K562 (cell line): ENCODE measurements around the gene PFKL. TPM values are rescaled to one million over a fixed set of nuclear protein-coding genes. Genes with fewer than 3 reads are reported as not detected.

Experiments used
- ATAC-seq: fragments of 200-7000 bp; cut with Tn5 transposase; 3 replicates; pipeline ENCODE4 v1.9.1; 2020; ENCODE audit warnings: moderate library complexity
- BruUV-seq: library from RNA; stranded (reverse); fragments of 400-500 nt; replicated peaks from 2 replicates; lab custom pipeline; 2021; lab: Mats Ljungman, UMichigan
- CTCF ChIA-PET: fragments of 300-600 bp; formaldehyde crosslinking; extraction: SDS; loops from one replicate; lab custom pipeline; 2021; ENCODE audit warnings: low intra/inter-chr PET ratio; lab: Yijun Ruan, JAX
- POLR2A ChIA-PET: fragments of 300-600, 350-650 bp; sonication (Branson Sonifier 250); formaldehyde crosslinking; extraction: SDS; loops from one replicate; lab custom pipeline; 2021; ENCODE audit warnings: antibody characterized with exemption, inconsistent platforms; lab: Yijun Ruan, JAX
- DNase-seq, 4 experiments: peaks; one replicate each; pipeline versions ENCODE4 v3.0.0 to v3.0.0-alpha.2; 2011 to 2018; ENCODE audit warnings: low spot score in 3 of 4, mixed read lengths in 3 of 4; ENCODE audit errors: extremely low read depth in 1 of 4
- FAIRE-seq: peaks from 2 replicates; lab custom pipeline; 2011; peaks lifted over from hg19 to GRCh38; lab: Jason Lieb, UNC
- H2AFZ ChIP-seq: 2 replicates; pipeline ENCODE4 v1.6.0; 2011; ENCODE audit warnings: low read depth, low read length, control low read depth, inconsistent platforms
- H3K27ac ChIP-seq: fragments of 200-600 bp; 3 replicates; pipeline ENCODE4 v1.8.0; 2011; ENCODE audit warnings: low read depth, mild to moderate bottlenecking, control low read depth, inconsistent platforms, low read length, moderate library complexity, mixed read lengths; ENCODE audit errors: extremely low read depth
- H3K27me3 ChIP-seq, 2 experiments: fragments of 300-600 bp in 1 of 2; 2 replicates in 1 of 2; 3 replicates in 1 of 2; pipeline versions ENCODE4 v1.6.0 to v1.8.0; 2011; ENCODE audit warnings: inconsistent platforms in 2 of 2, low read length in 2 of 2, mild to moderate bottlenecking in 1 of 2, mixed read lengths in 1 of 2, moderate library complexity in 1 of 2; ENCODE audit not compliant: control insufficient read depth in 2 of 2, insufficient read depth in 2 of 2
- H3K36me3 ChIP-seq: fragments of 300-600 bp; 3 replicates; pipeline ENCODE4 v1.8.0; 2011; ENCODE audit warnings: mild to moderate bottlenecking, low read length, inconsistent platforms; ENCODE audit not compliant: control insufficient read depth, insufficient read depth
- H3K4me1 ChIP-seq, 2 experiments: fragments of 200-600 bp in 1 of 2; replicated peaks in 1 of 2; 2 replicates in 1 of 2; 3 replicates in 1 of 2; pipeline versions ENCODE4 v1.5.1 to v1.8.0; 2011; ENCODE audit warnings: inconsistent platforms in 2 of 2, low read length in 2 of 2, mild to moderate bottlenecking in 1 of 2, mixed read lengths in 1 of 2, moderate library complexity in 1 of 2; ENCODE audit not compliant: control insufficient read depth in 2 of 2, insufficient read depth in 2 of 2
- H3K4me2 ChIP-seq: 2 replicates; pipeline ENCODE4 v1.6.1; 2011; ENCODE audit warnings: low read length, control low read depth, inconsistent platforms, mixed read lengths; ENCODE audit not compliant: insufficient read depth
- H3K4me3 ChIP-seq: fragments of 200-600 bp; sonication (generic), shearing (Covaris generic); 2 replicates; pipeline ENCODE4 v1.5.1; 2016; ENCODE audit warnings: control low read depth, inconsistent platforms
- H3K79me2 ChIP-seq: fragments of 200-600 bp; 3 replicates; pipeline ENCODE4 v1.8.0; 2011; ENCODE audit warnings: low read length, inconsistent platforms; ENCODE audit not compliant: control insufficient read depth, insufficient read depth
- H3K9ac ChIP-seq, 2 experiments: 2 replicates each; pipeline versions ENCODE4 v1.6.0 to v1.6.1; 2011; ENCODE audit warnings: low read depth in 2 of 2, low read length in 2 of 2, control low read depth in 1 of 2, inconsistent platforms in 1 of 2, mild to moderate bottlenecking in 1 of 2, mixed read lengths in 1 of 2; ENCODE audit not compliant: insufficient read depth in 1 of 2
- H3K9me1 ChIP-seq: one replicate; pipeline ENCODE4 v1.6.0; 2011; ENCODE audit warnings: inconsistent platforms, mild to moderate bottlenecking, low read length, moderate library complexity; ENCODE audit not compliant: control insufficient read depth, insufficient read depth
- H3K9me3 ChIP-seq: replicated peaks from 2 replicates; pipeline ENCODE4 v1.5.1; 2011; ENCODE audit warnings: low read depth, low read length, inconsistent platforms; ENCODE audit not compliant: control insufficient read depth, insufficient read depth
- H4K20me1 ChIP-seq: replicated peaks from 2 replicates; pipeline ENCODE4 v1.6.1; 2011; ENCODE audit warnings: low read length, inconsistent platforms, mixed read lengths; ENCODE audit not compliant: control insufficient read depth, insufficient read depth
- DEAF1 ChIP-seq: fragments of 450-650 bp; formaldehyde crosslinking; IDR thresholded peaks from 2 replicates; pipeline ENCODE4 v1.4.0; 2020; ENCODE audit warnings: mild to moderate bottlenecking, moderate library complexity
- E2F1 ChIP-seq: sonication (generic); formaldehyde crosslinking; IDR thresholded peaks from 2 replicates; pipeline ENCODE4 v1.8.1; 2023; ENCODE audit warnings: mild to moderate bottlenecking, missing genetic modification reagents, moderate library complexity
- EHMT2 ChIP-seq: fragments of 450-650 bp; IDR thresholded peaks from 2 replicates; pipeline ENCODE4 v1.6.1; 2018; ENCODE audit warnings: antibody characterized with exemption
- EP400 ChIP-seq: fragments of 450-650 bp; IDR thresholded peaks from 2 replicates; pipeline ENCODE4 v1.6.1; 2017; ENCODE audit warnings: antibody characterized with exemption, mild to moderate bottlenecking, moderate library complexity
- HDAC2 ChIP-seq: fragments of 450-650 bp; IDR thresholded peaks from 2 replicates; pipeline ENCODE4 v1.6.1; 2016; ENCODE audit warnings: mild to moderate bottlenecking
- IRF9 ChIP-seq: fragments of 450-650 bp; IDR thresholded peaks from 2 replicates; pipeline ENCODE4 v1.6.1; 2016; ENCODE audit warnings: missing biosample characterization, missing genetic modification characterization
- MIER1 ChIP-seq: fragments of 450-650 bp; IDR thresholded peaks from 2 replicates; pipeline ENCODE4 v1.6.1; 2016; ENCODE audit warnings: antibody characterized with exemption, mild to moderate bottlenecking, low read depth
- MLLT1 ChIP-seq, 2 experiments: fragments of 450-650 bp; IDR thresholded peaks; 2 replicates each; pipeline ENCODE4 v1.6.1; 2016
- NCOA2 ChIP-seq, 2 experiments: fragments of 450-650 bp; IDR thresholded peaks; 2 replicates each; pipeline ENCODE4 v1.6.1; 2018; ENCODE audit warnings: mild to moderate bottlenecking in 2 of 2, moderate library complexity in 1 of 2; ENCODE audit not compliant: partially characterized antibody in 2 of 2
- POLR2A ChIP-seq: fragments of 450-650 bp; conservative IDR thresholded peaks from 2 replicates; pipeline ENCODE4 v1.6.1; 2016
- POLR2G ChIP-seq: fragments of 200-400 bp; formaldehyde crosslinking; IDR thresholded peaks from 2 replicates; pipeline ENCODE4 v1.6.1; 2017; ENCODE audit warnings: low read depth, mild to moderate bottlenecking, antibody characterized with exemption, low read length, moderate library complexity
- RBM22 ChIP-seq: fragments of 200-400 bp; formaldehyde crosslinking; IDR thresholded peaks from 2 replicates; pipeline ENCODE4 v1.6.1; 2018; ENCODE audit warnings: low read length, low read depth; ENCODE audit not compliant: poor library complexity, severe bottlenecking
- SMARCA5 ChIP-seq: fragments of 450-650 bp; IDR thresholded peaks from 2 replicates; pipeline ENCODE4 v1.6.1; 2016
- SUPT5H ChIP-seq: fragments of 450-650 bp; IDR thresholded peaks from 2 replicates; pipeline ENCODE4 v1.6.1; 2016
- TFAP4 ChIP-seq: sonication (generic); formaldehyde crosslinking; IDR thresholded peaks from 2 replicates; pipeline ENCODE4 v1.8.0; 2022; ENCODE audit warnings: missing genetic modification reagents, mild to moderate bottlenecking, moderate library complexity, borderline replicate concordance
- U2AF2 ChIP-seq: fragments of 200-400 bp; formaldehyde crosslinking; optimal IDR thresholded peaks from 2 replicates; pipeline ENCODE3; 2017; ENCODE audit warnings: low read depth, mild to moderate bottlenecking, low read length
- WGBS: fragments of 100-300 bp; shearing (Covaris generic); methylation state at CpG from one replicate; pipeline ENCODE4 v1.1.6; 2016; ENCODE audit warnings: low coverage, mixed read lengths; ENCODE audit not compliant: insufficient coverage; ENCODE audit errors: missing lambda C conversion rate; 5-methylcytosine and 5-hydroxymethylcytosine counted together
- in situ Hi-C: fragments of 300-500 bp; cut with MboI; formaldehyde crosslinking; loops from 4 replicates; pipeline ENCODE4 v1.15.0; 2018; ENCODE audit warnings: inconsistent platforms, mixed read lengths
- intact Hi-C: fragments of 100-400 bp; cut with micrococcal nuclease; formaldehyde crosslinking; loops from 2 replicates; pipeline ENCODE4 v1.14.2; 2022
- polyA plus RNA-seq, 8 experiments: library from polyadenylated mRNA; depleted of rRNA in 4 of 8; stranded (reverse) in 5 of 8; unstranded in 3 of 8; fragments of >200 nt; fragmentation: Nextera tagmentation in 2 of 8; fragmentation: Illumina TruSeq in 1 of 8; extraction: Ambion mirVana in 2 of 8; extraction: Trizol in 1 of 8; gene quantifications; 2 replicates each; pipeline versions ENCODE4 v1.2.1 to v1.2.3, GENCODE V29; 2011 to 2014; ENCODE audit warnings: inconsistent platforms in 1 of 8, missing spikeins in 1 of 8
- total RNA-seq, 7 experiments: library from RNA; depleted of rRNA in 6 of 7; stranded (reverse); fragments of >200 nt in 6 of 7; fragmentation: Illumina TruSeq in 2 of 7; extraction: Trizol in 2 of 7; gene quantifications; 2 replicates each; pipeline versions ENCODE4 v1.2.1 to v1.2.3, GENCODE V29; 2011 to 2021; ENCODE audit warnings: low replicate concordance in 1 of 7

PFKL gene
- total and polyA plus RNA-seq, 9 of the 15 experiments (the other 6 are each of a cell fraction or from before 2014, with no cell fraction given): 1.1 to 124 (median 45.6) TPM

- in situ Hi-C loops: no loop called here
- H3K9me3 ChIP-seq: no peaks in the 10 kb centered on the region
- ChIA-PET CTCF (no interaction called here), POLR2A (interaction anchor here (1.2 kb wide), 1 partner anchor 10 kb away, joined by 4 read pairs; the partner anchor contains the start of gene PFKL)
- no peak overlapping the region for H3K27ac ChIP-seq
- H3K27me3 ChIP-seq: no peaks in the 10 kb centered on the region
- H3K9ac ChIP-seq: no peak overlapping the region; a peak in 1 of 4 replicates
- DNase-seq (no peak), FAIRE-seq (no peak), ATAC-seq (no peak)
- no peaks in the 10 kb centered on the region for H3K9me1 ChIP-seq
- H3K4me1 ChIP-seq: peaks cover 0 to 37% of the 10 kb centered on the region in 2 experiments; a peak in 1 of 5 replicates
- intact Hi-C loops: no loop called here
- no peak overlapping the region for H3K4me2 ChIP-seq
- H3K79me2 ChIP-seq: no peaks in the 10 kb centered on the region; the same call in 1 of the 3 replicates
- WGBS: 92% methylated on average over 28 of the region's 28 CpGs
- peaks cover 8% of the 10 kb centered on the region; the same call in 1 of the 2 replicates for H4K20me1 ChIP-seq
- no TSS peak for BruUV-seq
- H2AFZ ChIP-seq: no peak overlapping the region
- H3K36me3 ChIP-seq: peaks cover 78% of the 10 kb centered on the region; the same call in 2 of the 3 replicates
- H3K4me3 ChIP-seq: no peak overlapping the region
- TF ChIP-seq E2F1 (CRISPR knock-in tag) (no peak), NCOA2 (IDR thresholded peaks at IDR 0.05; ENCODE audit: partially characterized antibody in 2 of 2) (no peak), U2AF2 (no peak), SMARCA5 (no peak), MLLT1 (IDR thresholded peaks at IDR 0.05) (no peak), EP400 (no peak), DEAF1 (no peak), POLR2G (0 out of 2 replicates have a peak, but pooled peaks have one; percentile 34), SUPT5H (peak; percentile 39; the same call in 1 of the 2 replicates), MIER1 (no peak), TFAP4 (CRISPR knock-in tag) (peak; percentile 43; the same call in 1 of the 2 replicates), POLR2A (peak; percentile 24; the same call in 1 of the 2 replicates), IRF9 (tag) (no peak), EHMT2 (no peak), HDAC2 (no peak), RBM22 (no peak)
Observed at GRCh38 chr21:44310628-44311507, 11.0 kb downstream of the PFKL start.
